T47D (cell line): Measurements from ENCODE around the gene SFRP2.
A peak's percentile ranks its signal among the peaks of the same experiment; 100 is the strongest.

Experiments
- DNase-seq, 2 experiments: peaks; one replicate each; pipeline versions ENCODE4 v3.0.0 to v3.0.0-alpha.2; 2011 to 2012; ENCODE audit warnings: low read depth in 1 of 2, low spot score in 1 of 2
- JUND ChIP-seq: IDR thresholded peaks from 2 replicates; pipeline ENCODE4 v1.6.1; 2012; ENCODE audit warnings: low read depth
- in situ Hi-C: cut with HindIII; loops from 2 replicates; pipeline ENCODE4 v1.10.0; 2016; ENCODE audit warnings: low sequenced_read_pairs, low pct_unique_long_range_greater_than_20kb

Gene SFRP2

GRCh38 chr4:153780221-153780620, 8.7 kb downstream of the SFRP2 start:
- no peak for TF ChIP-seq JUND
- no peak for DNase-seq
- in situ Hi-C loops: no loop called here

- TF ChIP-seq JUND: no peak
- in situ Hi-C loops: no loop called here
- DNase-seq: no peak
Observed at GRCh38 chr4:153778383-153778782, 10.5 kb downstream of the SFRP2 start.

- DNase-seq: no peak
- in situ Hi-C loops: no loop called here
- no peak for TF ChIP-seq JUND
Observed at GRCh38 chr4:153777421-153777820, 11.5 kb downstream of the SFRP2 start.

GRCh38 chr4:153776601-153777000, 12.3 kb downstream of the SFRP2 start:
- DNase-seq: no peak
- no peak for TF ChIP-seq JUND
- in situ Hi-C loops: no loop called here

DNA sequence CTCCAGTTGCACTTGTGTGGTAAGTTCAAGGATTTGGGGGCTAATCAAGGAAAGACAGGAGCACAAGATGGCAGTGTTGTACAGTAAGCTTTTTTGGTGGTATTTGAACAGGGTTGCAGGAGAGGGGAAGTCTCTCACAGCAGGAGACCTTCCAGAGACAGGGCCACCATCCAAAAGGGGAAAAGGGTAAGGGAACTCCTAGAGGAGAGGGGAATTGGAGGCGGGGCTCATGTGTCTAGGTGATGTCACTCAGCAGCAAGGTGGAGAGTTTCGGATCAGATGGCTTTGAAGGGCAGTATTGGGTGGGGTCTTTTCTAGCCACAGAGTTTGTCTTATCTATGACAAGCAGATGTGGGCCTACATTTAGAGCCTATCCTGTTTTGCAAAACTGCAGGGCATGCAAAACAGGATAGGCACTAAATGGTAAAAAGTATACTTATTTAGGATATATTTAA, 15.6 kb downstream of the SFRP2 start:
- in situ Hi-C loops: no loop called here

GRCh38 chr4:153771046-153771445, 17.8 kb downstream of the SFRP2 start:
- in situ Hi-C loops: no loop called here
- no peak for DNase-seq
- no peak for TF ChIP-seq JUND

More for the DNA sequence above, 15.6 kb downstream of the SFRP2 start:
- DNase-seq: no peak
- TF ChIP-seq JUND: no peak

DNA sequence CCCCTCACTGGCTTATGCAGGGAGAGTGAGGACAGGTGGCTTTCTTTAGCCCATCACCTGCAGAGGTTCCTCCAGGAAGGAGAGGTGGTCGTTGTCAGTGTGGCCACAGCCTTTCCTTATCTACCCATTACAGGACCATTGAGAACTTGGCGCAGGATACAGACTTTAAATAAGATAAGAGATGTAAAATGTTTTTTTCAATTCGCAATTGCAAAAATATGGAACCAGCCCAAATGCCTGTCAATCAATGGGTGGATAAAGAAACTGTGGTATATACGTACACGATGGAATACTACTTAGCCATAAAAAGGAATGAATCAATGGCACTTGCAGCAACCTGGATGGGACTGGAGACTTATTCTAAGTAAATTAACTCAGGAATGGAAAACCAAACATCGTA, 22.1 kb downstream of the SFRP2 start:
- in situ Hi-C loops: no loop called here
- DNase-seq: no peak
- TF ChIP-seq JUND: no peak

DNA sequence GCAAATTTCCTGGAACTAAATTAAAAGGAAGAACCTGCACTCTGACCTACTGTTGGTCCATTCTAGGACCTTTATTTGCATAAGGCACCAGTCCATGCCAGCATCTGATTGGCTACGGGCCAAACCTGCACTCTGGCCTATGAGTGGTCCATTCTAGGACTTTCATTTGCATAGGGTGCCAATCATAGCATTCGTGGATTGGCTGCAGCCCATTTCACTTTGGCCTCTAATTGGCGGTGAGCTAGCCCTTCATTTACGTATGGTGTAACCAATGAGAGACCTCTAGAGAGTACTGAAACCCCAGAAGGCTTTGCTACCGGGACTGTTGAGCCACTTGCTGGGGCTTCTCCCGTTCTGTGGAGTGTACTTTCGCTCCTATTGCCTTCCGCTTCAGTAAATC, 23.0 kb downstream of the SFRP2 start:
- no peak for TF ChIP-seq JUND
- in situ Hi-C loops: no loop called here
- DNase-seq: peak in 1 of 2 experiments; percentile 58

DNA sequence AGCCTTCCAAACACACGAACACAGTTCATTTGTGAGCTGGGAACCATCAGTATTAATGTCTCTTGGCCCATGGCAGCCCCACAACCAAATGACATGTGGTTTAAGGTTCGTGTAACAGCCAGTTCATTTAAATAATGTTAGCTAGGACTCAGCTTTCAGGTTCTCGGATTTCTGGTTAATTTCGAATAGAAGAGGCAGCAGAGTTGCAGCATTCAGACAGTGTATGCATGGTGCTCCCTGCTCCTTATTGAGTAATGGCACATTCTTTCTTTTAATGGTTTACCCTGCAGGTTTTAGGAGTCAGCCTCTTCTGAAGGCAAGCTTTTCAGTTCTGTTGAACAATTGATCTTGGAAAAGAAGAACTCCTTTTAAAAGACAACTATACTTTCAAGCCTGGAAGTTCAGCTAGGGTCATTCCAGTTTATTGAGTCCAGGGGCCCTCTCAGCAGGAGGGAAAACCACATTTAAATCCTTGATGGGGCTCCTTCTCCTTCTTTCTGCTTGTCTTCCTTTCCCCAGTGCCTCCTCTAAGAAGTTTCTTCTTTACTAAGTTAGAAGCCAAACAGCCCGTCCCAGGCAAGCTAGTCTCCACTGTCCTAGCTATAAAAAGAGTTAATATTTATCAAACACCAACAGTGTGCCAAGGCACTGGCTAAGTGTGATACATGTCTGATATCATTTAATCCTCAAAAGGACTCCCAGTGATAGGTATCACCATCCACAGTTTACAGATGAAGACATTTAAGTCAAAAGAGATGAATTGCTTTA, 24.1 kb downstream of the SFRP2 start:
- no peak for DNase-seq
- TF ChIP-seq JUND: no peak
- in situ Hi-C loops: no loop called here

DNA sequence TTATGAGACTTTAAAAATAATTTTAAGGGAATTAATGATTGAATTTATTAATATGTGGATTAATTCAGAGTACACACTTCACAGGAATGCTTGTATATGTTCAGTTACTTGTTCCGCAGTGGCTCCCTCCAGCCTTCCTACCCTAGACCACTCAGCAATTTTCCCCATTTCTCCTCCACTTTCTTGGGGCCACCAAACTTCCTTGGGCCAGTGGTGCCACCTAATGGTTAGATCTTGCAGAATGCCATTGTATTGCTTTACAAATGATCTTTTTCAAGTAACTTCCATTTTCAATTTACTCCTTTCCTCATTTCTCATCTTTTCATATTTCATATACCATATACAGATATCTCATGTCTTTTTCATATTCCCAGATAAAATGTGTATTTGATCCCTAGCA, 25.5 kb downstream of the SFRP2 start:
- in situ Hi-C loops: no loop called here
- DNase-seq: peak in 1 of 2 experiments; percentile 9

DNA sequence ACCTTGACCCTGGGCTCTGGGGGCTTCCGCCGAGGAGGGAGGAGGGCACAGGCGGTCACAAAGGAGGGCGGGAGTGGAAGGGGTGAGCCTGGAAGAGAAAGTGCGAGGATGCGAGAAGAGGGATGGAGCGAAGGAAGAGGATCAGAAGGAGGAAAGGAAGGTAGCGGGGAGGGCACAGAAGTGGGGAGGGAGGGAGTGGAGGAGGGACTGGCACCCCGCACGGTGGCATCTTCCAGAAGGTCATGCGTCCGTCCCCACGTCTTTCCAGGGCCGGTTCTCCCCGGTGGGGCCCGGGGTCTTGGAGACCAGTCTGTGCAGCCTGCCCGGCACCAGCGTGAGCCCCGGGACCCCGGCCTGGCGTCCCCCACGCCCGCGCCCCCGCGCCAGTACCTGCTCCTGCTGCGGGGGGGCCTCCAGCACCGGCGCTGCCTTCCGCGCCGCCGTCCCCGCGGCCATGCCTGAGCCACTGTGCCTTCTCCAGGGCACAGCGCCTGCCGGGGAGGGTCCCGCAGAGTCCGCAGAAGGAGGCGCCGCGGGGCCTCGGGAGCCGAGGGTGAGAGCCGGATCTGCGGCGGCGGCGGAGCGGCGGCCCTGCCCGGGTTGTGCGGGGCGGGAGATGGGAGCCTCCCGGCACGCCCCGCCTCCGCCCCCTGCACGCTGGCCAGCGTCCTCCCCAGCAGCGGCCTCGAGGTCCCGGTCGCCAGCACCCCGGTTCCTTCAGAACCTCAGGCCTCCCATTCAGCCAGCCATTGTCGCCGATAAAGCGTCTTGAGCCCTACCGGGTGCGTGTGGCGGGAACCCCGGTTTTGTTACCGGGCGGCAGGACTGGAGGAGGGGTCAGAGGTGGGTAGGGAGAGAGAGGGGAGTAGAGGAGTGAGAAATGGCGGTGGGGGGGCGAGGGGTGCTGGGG, 29.2 kb downstream of the SFRP2 start, which contains the start of gene RNF175:
Gene RNF175, minus strand, starts transcription at position 618 of the 910 bp plus-strand sequence. Its CDS starts 162 bp downstream, at position 456.
- in situ Hi-C loops: no loop called here
- no peak for DNase-seq
- TF ChIP-seq JUND: no peak

More for the DNA sequence above, 25.5 kb downstream of the SFRP2 start:
- TF ChIP-seq JUND: no peak

DNA sequence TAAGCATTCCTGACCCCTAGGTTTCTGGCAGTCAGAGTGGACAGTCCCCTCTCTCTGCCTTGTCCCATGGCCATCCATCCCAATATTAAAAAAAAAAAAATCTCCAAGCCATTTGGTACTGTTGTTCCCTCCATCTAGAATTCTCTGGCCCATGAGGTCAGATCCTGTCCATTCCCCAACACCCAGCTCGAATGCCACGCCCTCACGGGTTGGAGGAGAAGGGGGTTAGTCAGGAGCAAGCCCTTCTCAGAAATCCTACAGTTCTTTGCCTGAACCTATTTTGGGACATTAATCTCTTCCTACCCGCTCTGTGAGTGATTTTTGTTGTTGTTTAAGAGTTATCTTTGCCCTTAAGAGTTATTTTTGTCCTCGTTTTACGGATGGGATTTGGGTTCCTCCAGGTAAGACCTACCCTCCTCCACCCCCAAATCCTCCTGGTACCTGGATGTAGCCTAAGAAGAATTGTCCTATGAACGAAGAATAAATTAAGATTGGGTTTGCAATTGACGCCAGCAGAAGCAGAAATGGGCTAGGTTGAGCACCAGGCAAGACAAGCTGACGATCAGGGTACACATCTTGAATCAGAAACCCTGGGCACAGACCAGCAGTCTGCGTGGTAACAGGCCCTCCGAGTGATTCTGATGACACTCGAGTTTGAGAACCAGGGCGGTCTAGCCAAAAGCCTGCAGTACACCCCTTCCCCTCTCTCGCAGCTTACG, 30.0 kb downstream of the SFRP2 start:
- no peak for TF ChIP-seq JUND
- in situ Hi-C loops: no loop called here
- no peak for DNase-seq

DNA sequence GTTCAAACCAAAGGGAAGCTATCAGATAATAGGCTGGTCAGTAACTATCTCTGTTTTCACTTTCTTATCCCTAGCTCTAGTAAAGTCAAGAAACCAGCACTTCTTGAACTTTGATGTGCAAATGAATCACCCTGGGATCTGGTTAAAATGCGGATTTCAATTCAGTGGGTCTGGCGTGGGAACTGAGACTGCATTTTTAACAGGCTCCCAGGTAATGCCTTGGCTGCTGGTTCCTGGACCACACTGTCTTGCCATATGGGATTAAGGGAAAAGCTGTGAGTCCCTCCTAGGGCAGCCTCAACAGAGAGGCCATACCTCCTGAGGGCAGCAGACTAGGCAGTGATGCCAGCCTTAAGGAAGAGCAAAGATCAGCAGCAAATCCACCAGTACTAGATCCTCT, 30.7 kb downstream of the SFRP2 start:
- DNase-seq: no peak
- in situ Hi-C loops: no loop called here
- no peak for TF ChIP-seq JUND
